Chondrocyte (in vitro differentiated cells): ENCODE results near the gene C6orf163. TPM values are rescaled to one million over a fixed set of nuclear protein-coding genes. Genes with fewer than 3 reads are reported as not detected.

Experiments
- DNase-seq: peaks from one replicate; pipeline ENCODE4 v3.0.0; 2021; ENCODE audit warnings: mixed read lengths, low spot score
- H3K27ac Mint-ChIP-seq: one replicate; pipeline ENCODE4 v1.8.0; 2021; ENCODE audit warnings: mild to moderate bottlenecking, moderate library complexity, mixed read lengths; ENCODE audit not compliant: unreplicated experiment
- H3K27me3 Mint-ChIP-seq: 2 replicates; pipeline ENCODE4 v1.8.0; 2021; ENCODE audit warnings: low read depth, mixed read lengths
- H3K36me3 Mint-ChIP-seq: 2 replicates; pipeline ENCODE4 v1.8.0; 2021; ENCODE audit warnings: low read depth, mixed read lengths
- H3K4me1 Mint-ChIP-seq: 2 replicates; pipeline ENCODE4 v1.8.0; 2021; ENCODE audit warnings: low read depth, mild to moderate bottlenecking, mixed read lengths
- H3K4me3 Mint-ChIP-seq: one replicate; pipeline ENCODE4 v1.8.0; 2021; ENCODE audit warnings: mild to moderate bottlenecking, moderate library complexity, mixed read lengths; ENCODE audit not compliant: unreplicated experiment
- H3K9me3 Mint-ChIP-seq: 2 replicates; pipeline ENCODE4 v1.8.0; 2021; ENCODE audit warnings: low read depth, mixed read lengths
- CTCF ChIP-seq: fragments of 200-600 bp; sonication (generic); IDR thresholded peaks from 2 replicates; pipeline ENCODE4 v1.5.0; 2021; ENCODE audit warnings: antibody characterized with exemption, mild to moderate bottlenecking, moderate library complexity
- total RNA-seq: library from RNA; stranded (reverse); gene quantifications from 3 replicates; pipeline ENCODE4 v1.2.1, GENCODE V29; 2021

Gene C6orf163
- total RNA-seq, 1 donor from 2014 or later = 1.2 TPM

- no peak for TF ChIP-seq CTCF
- peaks cover 6% of the 10 kb centered on the region for H3K4me1 Mint-ChIP-seq
- no peak overlapping the region for H3K4me3 Mint-ChIP-seq
- no peak for DNase-seq
- H3K9me3 Mint-ChIP-seq = no peaks in the 10 kb centered on the region
- peaks cover 2% of the 10 kb centered on the region for H3K36me3 Mint-ChIP-seq
- H3K27me3 Mint-ChIP-seq = no peaks in the 10 kb centered on the region
- no peak overlapping the region for H3K27ac Mint-ChIP-seq
These were observed 38.2 kb downstream of the C6orf163 start for GRCh38 chr6:87382861-87383260.

- TF ChIP-seq CTCF = no peak
- no peak overlapping the region for H3K4me3 Mint-ChIP-seq
- no peaks in the 10 kb centered on the region for H3K27me3 Mint-ChIP-seq
- H3K36me3 Mint-ChIP-seq = peaks cover 2% of the 10 kb centered on the region
- H3K9me3 Mint-ChIP-seq = no peaks in the 10 kb centered on the region
- H3K4me1 Mint-ChIP-seq = peaks cover under 1% of the 10 kb centered on the region
- DNase-seq = no peak
- no peak overlapping the region for H3K27ac Mint-ChIP-seq
These were observed 39.4 kb downstream of the C6orf163 start for GRCh38 chr6:87384038-87384437.

GRCh38 chr6:87384449-87384848, 39.8 kb downstream of the C6orf163 start:
- Mint-ChIP-seq H3K4me1 (no peaks in the 10 kb centered on the region), H3K36me3 (peaks cover 2% of the 10 kb centered on the region), H3K9me3 (no peaks in the 10 kb centered on the region), H3K4me3 (no peak overlapping the region), H3K27ac (no peak overlapping the region), H3K27me3 (no peaks in the 10 kb centered on the region)
- no peak for DNase-seq
- TF ChIP-seq CTCF = no peak

GRCh38 chr6:87391334-87391733, 46.7 kb downstream of the C6orf163 start:
- no peak for DNase-seq
- no peak overlapping the region for H3K27ac Mint-ChIP-seq

GRCh38 chr6:87393026-87393622, 48.5 kb downstream of the C6orf163 start:
- Mint-ChIP-seq H3K4me3 (no peak overlapping the region), H3K27me3 (no peaks in the 10 kb centered on the region), H3K36me3 (no peaks in the 10 kb centered on the region), H3K4me1 (no peaks in the 10 kb centered on the region), H3K27ac (no peak overlapping the region), H3K9me3 (no peaks in the 10 kb centered on the region)
- peak; percentile 88 for TF ChIP-seq CTCF
- no peak for DNase-seq

More at GRCh38 chr6:87391334-87391733, 46.7 kb downstream of the C6orf163 start:
- no peak overlapping the region for H3K4me3 Mint-ChIP-seq
- H3K27me3 Mint-ChIP-seq = no peaks in the 10 kb centered on the region
- no peaks in the 10 kb centered on the region for H3K36me3 Mint-ChIP-seq
- peak; percentile 59 for TF ChIP-seq CTCF
- H3K4me1 Mint-ChIP-seq = no peaks in the 10 kb centered on the region
- no peaks in the 10 kb centered on the region for H3K9me3 Mint-ChIP-seq
